ENCODE data around the gene ARHGAP24. TPM values are rescaled to one million over a fixed set of nuclear protein-coding genes. Genes with fewer than 3 reads are reported as not detected.
"Not testable (repeated sequence)": the region's sequence is repeated elsewhere in the genome, so short reads cannot be mapped to it uniquely, and the experiment has no call there.

Gene ARHGAP24
- total RNA-seq, 2 donors from 2014 or later = 1.0 TPM; not detected in 1

GRCh38 chr4:85805891-85806290, 330.9 kb downstream of the ARHGAP24 start:
- no peak for ATAC-seq
- Mint-ChIP-seq H3K27me3 (no peaks in the 10 kb centered on the region), H3K9me3 (no peaks in the 10 kb centered on the region), H3K4me3 (no peak overlapping the region), H3K36me3 (no peaks in the 10 kb centered on the region), H3K4me1 (ENCODE audit: low read depth in 2 of 2) (no peaks in the 10 kb centered on the region), H3K27ac (no peak overlapping the region)
- no peak for DNase-seq (ENCODE audit: low spot score)

DNA sequence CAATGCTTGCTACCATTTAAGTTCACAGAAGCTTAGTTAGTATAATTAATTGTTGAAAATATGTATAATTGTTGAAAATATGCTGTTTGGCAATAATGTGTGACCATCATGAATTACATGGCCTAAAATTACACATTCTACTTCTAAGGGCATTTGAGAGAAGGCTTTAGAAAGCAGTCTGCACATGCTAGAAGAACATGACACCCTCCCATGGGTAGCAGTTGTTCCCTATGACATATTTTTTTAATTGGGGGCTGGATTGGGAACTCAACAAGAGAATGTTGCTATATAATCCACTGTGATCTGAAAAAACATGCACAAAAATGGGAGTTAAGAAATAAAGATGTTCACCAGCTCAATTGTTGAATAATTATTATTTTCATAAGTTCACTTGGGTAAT, 331.4 kb downstream of the ARHGAP24 start:
- H3K36me3 Mint-ChIP-seq = no peaks in the 10 kb centered on the region
- H3K4me3 Mint-ChIP-seq = no peak overlapping the region
- H3K4me1 Mint-ChIP-seq (ENCODE audit: low read depth in 2 of 2) = no peaks in the 10 kb centered on the region
- no peak overlapping the region for H3K27ac Mint-ChIP-seq
- ATAC-seq (no peak), DNase-seq (ENCODE audit: low spot score) (no peak)
- no peaks in the 10 kb centered on the region for H3K9me3 Mint-ChIP-seq
- H3K27me3 Mint-ChIP-seq = no peaks in the 10 kb centered on the region

GRCh38 chr4:85807247-85807950, 332.4 kb downstream of the ARHGAP24 start:
- H3K9me3 Mint-ChIP-seq = no peaks in the 10 kb centered on the region
- ATAC-seq = no peak

GRCh38 chr4:85808104-85808503, 333.2 kb downstream of the ARHGAP24 start:
- Mint-ChIP-seq H3K4me1 (ENCODE audit: low read depth in 2 of 2) (no peaks in the 10 kb centered on the region), H3K27ac (no peak overlapping the region), H3K9me3 (no peaks in the 10 kb centered on the region), H3K4me3 (no peak overlapping the region), H3K27me3 (no peaks in the 10 kb centered on the region), H3K36me3 (no peaks in the 10 kb centered on the region)
- DNase-seq (ENCODE audit: low spot score) (no peak), ATAC-seq (no peak)

More at GRCh38 chr4:85807247-85807950, 332.4 kb downstream of the ARHGAP24 start:
- Mint-ChIP-seq H3K4me1 (ENCODE audit: low read depth in 2 of 2) (no peaks in the 10 kb centered on the region), H3K4me3 (no peak overlapping the region), H3K36me3 (no peaks in the 10 kb centered on the region), H3K27ac (no peak overlapping the region), H3K27me3 (no peaks in the 10 kb centered on the region)
- no peak for DNase-seq (ENCODE audit: low spot score)

GRCh38 chr4:85808864-85809263, 333.9 kb downstream of the ARHGAP24 start:
- Mint-ChIP-seq H3K9me3 (no peaks in the 10 kb centered on the region), H3K4me3 (no peak overlapping the region), H3K4me1 (ENCODE audit: low read depth in 2 of 2) (no peaks in the 10 kb centered on the region), H3K27ac (no peak overlapping the region), H3K36me3 (no peaks in the 10 kb centered on the region), H3K27me3 (no peaks in the 10 kb centered on the region)
- DNase-seq (ENCODE audit: low spot score) (no peak), ATAC-seq (no peak)

- H3K27me3 Mint-ChIP-seq = no peaks in the 10 kb centered on the region
Measured at GRCh38 chr4:85812776-85813175, 337.8 kb downstream of the ARHGAP24 start.

DNA sequence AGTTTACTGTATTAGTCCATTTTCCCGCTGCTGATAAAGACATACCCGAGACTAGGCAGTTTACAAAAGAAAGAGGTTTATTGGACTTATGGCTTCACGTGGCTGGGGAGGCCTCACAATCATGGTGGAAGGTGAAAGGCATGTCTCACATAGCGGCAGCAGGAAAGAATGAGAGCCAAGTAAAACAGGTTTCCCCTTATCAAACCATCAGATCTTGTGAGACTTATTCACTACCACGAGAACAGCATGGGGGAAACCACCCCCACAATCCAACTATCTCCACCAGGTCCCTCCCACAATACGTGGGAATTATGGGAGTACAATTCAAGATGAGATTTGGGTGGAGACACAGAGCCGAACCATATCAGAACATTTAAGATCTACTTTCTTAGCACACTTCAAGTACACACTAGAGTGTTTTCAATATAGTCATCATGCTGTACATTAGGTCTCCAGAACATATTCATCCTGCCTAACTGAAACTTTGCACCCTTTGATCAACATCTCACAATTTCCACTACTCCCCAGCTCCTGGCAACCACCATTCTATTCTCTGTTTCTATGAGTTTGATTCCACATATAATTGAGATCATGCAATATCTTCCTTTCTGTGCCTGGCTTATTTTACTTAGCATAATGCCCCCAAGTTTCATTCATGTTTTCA, 341.0 kb downstream of the ARHGAP24 start:
- H3K4me1 Mint-ChIP-seq (ENCODE audit: low read depth in 2 of 2) = no peaks in the 10 kb centered on the region
- H3K4me3 Mint-ChIP-seq = no peak overlapping the region
- ATAC-seq = no peak
- H3K36me3 Mint-ChIP-seq = no peaks in the 10 kb centered on the region
- DNase-seq (ENCODE audit: low spot score) = no peak
- peaks cover 13% of the 10 kb centered on the region for H3K9me3 Mint-ChIP-seq
- no peaks in the 10 kb centered on the region for H3K27me3 Mint-ChIP-seq
- no peak overlapping the region for H3K27ac Mint-ChIP-seq

More at GRCh38 chr4:85812776-85813175, 337.8 kb downstream of the ARHGAP24 start:
- Mint-ChIP-seq H3K27ac (no peak overlapping the region), H3K9me3 (peaks cover 10% of the 10 kb centered on the region), H3K4me1 (ENCODE audit: low read depth in 2 of 2) (no peaks in the 10 kb centered on the region), H3K4me3 (no peak overlapping the region), H3K36me3 (no peaks in the 10 kb centered on the region)
- ATAC-seq = no peak
- no peak for DNase-seq (ENCODE audit: low spot score)

GRCh38 chr4:85818700-85819099, 343.8 kb downstream of the ARHGAP24 start:
- ATAC-seq (no peak), DNase-seq (ENCODE audit: low spot score) (no peak)
- H3K27ac Mint-ChIP-seq = no peak overlapping the region
- no peaks in the 10 kb centered on the region for H3K36me3 Mint-ChIP-seq
- H3K27me3 Mint-ChIP-seq = no peaks in the 10 kb centered on the region
- no peak overlapping the region for H3K4me3 Mint-ChIP-seq
- H3K9me3 Mint-ChIP-seq = peaks cover 13% of the 10 kb centered on the region
- H3K4me1 Mint-ChIP-seq (ENCODE audit: low read depth in 2 of 2) = no peaks in the 10 kb centered on the region

- H3K27me3 Mint-ChIP-seq; H3K4me1 Mint-ChIP-seq (ENCODE audit: low read depth in 2 of 2); H3K27ac Mint-ChIP-seq; DNase-seq (ENCODE audit: low spot score); H3K36me3 Mint-ChIP-seq; ATAC-seq; H3K4me3 Mint-ChIP-seq: not testable (repeated sequence)
- H3K9me3 Mint-ChIP-seq = peaks cover 12% of the 10 kb centered on the region
Measured at GRCh38 chr4:85820101-85820500, 345.2 kb downstream of the ARHGAP24 start.

- Mint-ChIP-seq H3K9me3 (peaks cover 3% of the 10 kb centered on the region), H3K36me3 (no peaks in the 10 kb centered on the region), H3K27ac (no peak overlapping the region), H3K27me3 (no peaks in the 10 kb centered on the region), H3K4me3 (no peak overlapping the region), H3K4me1 (ENCODE audit: low read depth in 2 of 2) (no peaks in the 10 kb centered on the region)
- no peak for ATAC-seq
- DNase-seq (ENCODE audit: low spot score) = no peak
Measured at GRCh38 chr4:85821688-85822455, 346.9 kb downstream of the ARHGAP24 start.

- no peak for DNase-seq (ENCODE audit: low spot score)
- no peak overlapping the region for H3K27ac Mint-ChIP-seq
- H3K27me3 Mint-ChIP-seq = no peaks in the 10 kb centered on the region
- H3K4me3 Mint-ChIP-seq = no peak overlapping the region
- peaks cover 5% of the 10 kb centered on the region for H3K9me3 Mint-ChIP-seq
- no peak for ATAC-seq
- no peaks in the 10 kb centered on the region for H3K36me3 Mint-ChIP-seq
- H3K4me1 Mint-ChIP-seq (ENCODE audit: low read depth in 2 of 2) = no peaks in the 10 kb centered on the region
Measured at GRCh38 chr4:85823295-85823694, 348.3 kb downstream of the ARHGAP24 start.

DNA sequence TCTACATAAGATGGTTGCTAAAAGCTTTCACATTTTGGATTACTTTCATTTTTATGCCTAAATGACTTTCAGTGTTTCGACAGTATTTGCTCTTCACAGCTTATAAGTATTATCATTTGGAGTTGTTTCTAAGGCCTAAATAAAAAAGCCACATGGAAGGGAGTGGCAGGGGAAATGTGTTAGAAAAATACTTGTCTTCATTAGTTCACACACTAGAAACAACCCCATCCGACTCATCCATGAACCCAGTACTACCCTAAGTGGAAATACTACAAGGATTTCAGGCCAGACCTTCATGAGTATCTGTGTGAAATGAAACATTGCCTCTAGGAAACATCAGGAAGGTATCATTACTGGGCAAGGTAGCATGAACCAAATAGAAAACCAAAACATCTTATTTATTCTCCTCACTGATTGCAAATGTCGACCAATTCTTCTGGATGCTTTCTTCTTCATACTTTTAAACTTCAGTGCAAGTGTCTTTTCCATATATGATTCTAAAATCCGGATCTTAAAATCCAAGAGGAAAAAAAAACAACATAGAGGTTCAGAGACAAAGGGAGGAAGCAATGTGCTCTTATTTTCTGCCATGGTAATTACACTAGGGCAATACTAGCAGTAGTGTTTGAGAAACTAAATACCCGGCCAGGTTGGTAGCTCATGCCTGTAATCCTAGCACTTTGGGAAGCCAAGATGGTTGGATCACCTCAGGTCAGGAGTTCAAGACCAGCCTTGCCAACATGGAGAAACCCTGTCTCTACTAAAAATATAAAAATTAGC, 349.4 kb downstream of the ARHGAP24 start:
- Mint-ChIP-seq H3K27me3 (no peaks in the 10 kb centered on the region), H3K36me3 (no peaks in the 10 kb centered on the region), H3K9me3 (peaks cover 5% of the 10 kb centered on the region), H3K27ac (no peak overlapping the region), H3K4me1 (ENCODE audit: low read depth in 2 of 2) (no peaks in the 10 kb centered on the region), H3K4me3 (no peak overlapping the region)
- ATAC-seq = no peak
- no peak for DNase-seq (ENCODE audit: low spot score)

GRCh38 chr4:85826060-85826678, 351.2 kb downstream of the ARHGAP24 start:
- DNase-seq (ENCODE audit: low spot score) = no peak
- Mint-ChIP-seq H3K27me3 (no peaks in the 10 kb centered on the region), H3K4me1 (ENCODE audit: low read depth in 2 of 2) (no peaks in the 10 kb centered on the region), H3K9me3 (peaks cover 3% of the 10 kb centered on the region), H3K4me3 (no peak overlapping the region), H3K27ac (no peak overlapping the region), H3K36me3 (no peaks in the 10 kb centered on the region)
- no peak for ATAC-seq
